22Rv1 (cell line): Measurements from ENCODE around the gene ERF.

Source experiments
- CTCF ChIP-seq: fragments of 450-650 bp; IDR thresholded peaks from 2 replicates; pipeline ENCODE4 v1.5.1; 2017; ENCODE audit warnings: mild to moderate bottlenecking
- ZFX ChIP-seq: fragments of 450-650 bp; IDR thresholded peaks from 2 replicates; pipeline ENCODE4 v1.6.1; 2017; ENCODE audit warnings: antibody characterized with exemption, borderline replicate concordance

DNA sequence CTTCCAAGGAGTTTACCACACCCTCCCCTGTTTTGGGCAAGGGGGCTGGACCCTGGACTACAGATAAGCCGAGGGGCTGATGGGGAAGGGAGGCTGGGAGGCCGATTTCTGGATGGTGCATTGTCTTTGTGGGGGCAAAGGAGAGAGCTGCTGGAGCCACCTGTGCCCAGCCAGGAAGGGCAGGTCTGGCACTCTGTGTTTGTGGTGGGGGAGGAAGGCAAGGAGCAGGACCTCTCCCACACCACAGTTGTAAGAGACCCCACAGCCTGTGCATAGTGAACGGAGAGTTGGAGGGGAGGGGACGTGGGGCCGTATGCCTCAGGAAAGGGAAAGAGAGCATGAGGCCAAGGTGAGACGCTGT lies 31.0 kb upstream of the ERF start:
- TF ChIP-seq CTCF (no peak), ZFX (no peak)
